Skeletal muscle cell (primary cell): Measurements from ENCODE around the gene PLCH2.

ENCODE experiments used
- DNase-seq: peaks from one replicate; pipeline ENCODE4 v3.0.0-alpha.2; 2010; ENCODE audit warnings: low read depth
- H3K4me3 ChIP-seq: 2 replicates; pipeline ENCODE4 v1.5.1; 2011; ENCODE audit warnings: low read depth, mild to moderate bottlenecking, control low read depth, low read length, moderate library complexity

The PLCH2 gene

GRCh38 chr1:2476061-2476999, at the start of gene PLCH2:
Gene PLCH2, plus strand, starts transcription at chr1:2476289. Its CDS starts 300 bp downstream, at chr1:2476589.
- no peak within 1 kb of the TSS for H3K4me3 ChIP-seq
- no peak for DNase-seq

- DNase-seq, result no peak
Measured at GRCh38 chr1:2426540-2426939, 49.5 kb upstream of the PLCH2 start.

GRCh38 chr1:2427051-2427450, 49.0 kb upstream of the PLCH2 start:
- H3K4me3 ChIP-seq, result no peak overlapping the region
- no peak for DNase-seq

More at GRCh38 chr1:2426540-2426939, 49.5 kb upstream of the PLCH2 start:
- H3K4me3 ChIP-seq, result no peak overlapping the region

- no peak overlapping the region for H3K4me3 ChIP-seq
- DNase-seq, result no peak
Measured at GRCh38 chr1:2427976-2428375, 48.1 kb upstream of the PLCH2 start.

GRCh38 chr1:2428490-2428889, 47.6 kb upstream of the PLCH2 start:
- no peak overlapping the region for H3K4me3 ChIP-seq
- DNase-seq, result no peak

GRCh38 chr1:2429780-2430591, 46.1 kb upstream of the PLCH2 start:
- DNase-seq, result no peak
- H3K4me3 ChIP-seq, result no peak overlapping the region

GRCh38 chr1:2430592-2430973, 45.5 kb upstream of the PLCH2 start:
- DNase-seq, result no peak
- no peak overlapping the region for H3K4me3 ChIP-seq

GRCh38 chr1:2431103-2431502, 45.0 kb upstream of the PLCH2 start:
- DNase-seq, result no peak
- H3K4me3 ChIP-seq, result no peak overlapping the region

GRCh38 chr1:2431518-2431917, 44.6 kb upstream of the PLCH2 start:
- no peak for DNase-seq
- no peak overlapping the region for H3K4me3 ChIP-seq

- DNase-seq, result no peak
- no peak overlapping the region for H3K4me3 ChIP-seq
Measured at GRCh38 chr1:2432441-2432844, 43.6 kb upstream of the PLCH2 start.

- no peak overlapping the region for H3K4me3 ChIP-seq
- no peak for DNase-seq
Measured at GRCh38 chr1:2433196-2433595, 42.9 kb upstream of the PLCH2 start.

GRCh38 chr1:2433936-2434655, 42.0 kb upstream of the PLCH2 start:
- H3K4me3 ChIP-seq, result no peak overlapping the region
- DNase-seq, result no peak

- DNase-seq, result no peak
- H3K4me3 ChIP-seq, result no peak overlapping the region
Measured at GRCh38 chr1:2435091-2435490, 41.0 kb upstream of the PLCH2 start.

GRCh38 chr1:2435746-2436355, 40.2 kb upstream of the PLCH2 start:
- DNase-seq, result no peak
- no peak overlapping the region for H3K4me3 ChIP-seq

- no peak for DNase-seq
- no peak overlapping the region for H3K4me3 ChIP-seq
Measured at GRCh38 chr1:2436876-2437275, 39.2 kb upstream of the PLCH2 start.

GRCh38 chr1:2437617-2438016, 38.5 kb upstream of the PLCH2 start:
- no peak for DNase-seq
- H3K4me3 ChIP-seq, result no peak overlapping the region

- no peak overlapping the region for H3K4me3 ChIP-seq
- no peak for DNase-seq
Measured at GRCh38 chr1:2438038-2438437, 38.1 kb upstream of the PLCH2 start.

GRCh38 chr1:2438641-2439040, 37.4 kb upstream of the PLCH2 start:
- no peak for DNase-seq
- H3K4me3 ChIP-seq, result no peak overlapping the region

GRCh38 chr1:2439369-2439768, 36.7 kb upstream of the PLCH2 start:
- DNase-seq, result no peak
- H3K4me3 ChIP-seq, result no peak overlapping the region
